GM12891 (cell line): ENCODE results near the gene PTGS1.

ENCODE experiments used
- DNase-seq: peaks from one replicate; pipeline ENCODE4 v3.0.0; 2011; ENCODE audit warnings: low spot score; ENCODE audit not compliant: insufficient read length
- FAIRE-seq: peaks from 2 replicates; lab custom pipeline; 2011; peaks lifted over from hg19 to GRCh38; lab: Jason Lieb, UNC
- PAX5 ChIP-seq: IDR thresholded peaks from 2 replicates; pipeline ENCODE4 v1.6.1; 2011; ENCODE audit warnings: low read length, moderate library complexity, mild to moderate bottlenecking; ENCODE audit not compliant: insufficient read depth, severe bottlenecking
- POLR2A ChIP-seq: IDR thresholded peaks from 2 replicates; pipeline ENCODE4 v1.6.1; 2011; ENCODE audit warnings: low read depth, low read length, control low read depth
- POLR2AphosphoS5 ChIP-seq: IDR thresholded peaks from 2 replicates; pipeline ENCODE4 v1.6.1; 2011; ENCODE audit warnings: low read depth, low read length, control low read depth
- POU2F2 ChIP-seq: IDR thresholded peaks from 2 replicates; pipeline ENCODE4 v1.6.1; 2011; ENCODE audit warnings: low read depth, mild to moderate bottlenecking, control low read depth, low read length, moderate library complexity
- SPI1 ChIP-seq: IDR thresholded peaks from 2 replicates; pipeline ENCODE4 v1.6.1; 2011; ENCODE audit warnings: low read depth, low read length, control low read depth
- TAF1 ChIP-seq: IDR thresholded peaks from 2 replicates; pipeline ENCODE4 v1.6.1; 2011; ENCODE audit warnings: low read depth, low read length, control low read depth

Gene PTGS1

DNA sequence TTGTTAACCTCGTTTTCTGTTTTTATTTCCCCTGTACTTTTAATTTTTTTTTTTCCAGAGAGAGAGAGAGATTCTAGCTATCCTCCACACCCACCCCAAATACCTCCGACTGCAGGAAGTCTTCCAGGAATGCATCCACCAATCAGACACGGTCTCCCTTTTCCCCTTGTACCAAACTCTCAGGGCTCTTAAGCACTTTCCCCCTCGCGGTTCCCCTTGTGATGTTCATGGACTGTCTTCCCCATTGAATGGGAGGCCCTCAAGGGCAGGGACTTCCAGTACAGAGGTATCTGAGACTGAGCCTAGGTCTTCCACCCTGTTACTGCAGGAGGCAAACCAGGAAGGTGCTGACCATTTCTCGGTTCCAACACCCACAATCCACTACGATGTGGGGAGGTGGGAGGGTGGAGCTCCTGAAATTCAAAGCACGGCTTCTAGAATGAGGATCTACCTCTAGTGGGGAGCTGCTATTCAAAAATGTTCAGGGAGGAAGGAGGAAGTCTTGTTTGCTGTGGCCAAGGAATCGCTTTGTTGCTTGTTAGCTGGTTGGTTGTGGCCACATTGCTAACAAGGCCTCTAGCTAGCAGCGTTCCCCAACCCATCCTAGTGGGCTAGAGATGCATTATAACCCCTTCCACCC, 37.5 kb upstream of the PTGS1 start:
- DNase-seq (no peak), FAIRE-seq (no peak)
- TF ChIP-seq TAF1 = no peak
- TF ChIP-seq POU2F2 = no peak
- no peak for TF ChIP-seq POLR2A
- TF ChIP-seq PAX5 = no peak
- TF ChIP-seq SPI1 = no peak
- TF ChIP-seq POLR2AphosphoS5 = no peak

DNA sequence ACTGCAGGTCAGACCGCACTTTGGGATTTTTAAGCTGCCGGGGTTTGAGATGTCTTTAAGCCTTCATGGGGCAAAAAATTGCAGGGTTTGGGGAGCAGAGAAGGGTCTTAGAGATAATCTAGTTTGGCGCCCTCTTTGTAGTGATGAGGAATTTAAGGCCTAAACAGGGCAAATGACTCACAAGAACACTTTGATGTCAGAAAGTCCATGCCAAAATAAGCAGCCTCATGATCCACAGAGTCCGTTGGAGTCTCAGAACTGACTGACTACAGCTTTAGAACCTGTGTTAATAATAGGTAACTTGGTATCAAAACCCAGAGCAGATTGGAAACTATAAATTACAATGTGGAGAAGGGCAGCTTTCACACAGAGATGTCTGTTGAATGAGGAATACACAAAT, 35.9 kb upstream of the PTGS1 start:
- no peak for TF ChIP-seq PAX5
- no peak for TF ChIP-seq SPI1
- TF ChIP-seq POLR2AphosphoS5 = no peak
- no peak for TF ChIP-seq POU2F2
- no peak for TF ChIP-seq POLR2A
- no peak for TF ChIP-seq TAF1
- DNase-seq (no peak), FAIRE-seq (no peak)

DNA sequence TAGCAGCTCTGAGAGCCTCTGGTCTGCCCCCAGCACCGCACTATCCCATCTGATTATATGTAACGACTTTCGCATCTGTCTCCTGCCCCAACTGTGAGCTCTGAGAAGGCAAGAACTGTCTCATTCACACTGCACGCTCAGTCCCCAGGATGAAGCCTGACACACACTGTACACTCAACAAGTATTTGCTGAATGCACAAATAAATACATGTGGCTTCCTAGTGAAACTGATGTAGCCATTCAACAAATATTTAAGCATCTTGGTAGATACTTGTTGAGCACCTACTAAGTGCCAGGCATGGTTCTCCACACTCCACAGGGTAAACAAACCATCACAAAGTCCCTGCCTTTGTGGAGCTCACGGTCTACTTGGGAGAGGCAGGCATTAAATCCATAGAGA, 34.6 kb upstream of the PTGS1 start:
- TF ChIP-seq POLR2AphosphoS5 (no peak), SPI1 (no peak), PAX5 (no peak), POLR2A (no peak), TAF1 (no peak), POU2F2 (no peak)
- DNase-seq (no peak), FAIRE-seq (no peak)

DNA sequence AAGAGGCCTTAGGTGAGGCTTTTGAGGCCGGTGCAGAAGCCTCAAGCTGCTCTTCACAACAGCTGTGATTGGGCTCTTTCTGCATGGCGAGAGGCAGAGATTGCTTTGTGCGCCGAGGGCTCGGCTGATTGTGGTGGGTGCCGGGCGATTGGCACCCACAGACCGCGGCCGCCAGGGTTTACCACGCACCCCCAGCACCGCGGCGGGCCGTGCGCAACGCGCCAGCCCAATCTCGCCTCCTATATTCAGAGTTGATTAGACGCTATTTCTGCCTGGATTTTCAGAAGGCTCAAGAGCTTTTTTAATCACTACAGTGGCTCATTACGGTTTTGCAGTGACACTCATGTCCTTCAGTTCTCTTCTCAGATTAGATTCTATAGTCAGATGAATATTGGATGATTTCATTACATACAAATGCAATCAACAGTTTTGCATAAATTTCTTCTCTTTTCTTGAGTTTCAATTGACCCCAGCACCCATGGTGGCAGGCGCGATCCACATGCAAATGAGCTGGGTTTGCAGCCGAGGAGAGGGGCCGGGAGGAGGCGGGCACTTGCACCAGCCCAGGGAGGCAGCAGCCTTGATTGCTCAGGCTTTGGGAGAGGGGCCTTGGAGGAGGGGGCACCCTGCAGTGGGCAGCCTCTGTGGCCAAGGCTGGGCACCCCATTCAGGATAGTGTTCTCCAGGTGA, 33.8 kb upstream of the PTGS1 start:
- FAIRE-seq (no peak), DNase-seq (no peak)
- no peak for TF ChIP-seq SPI1
- TF ChIP-seq POLR2A = no peak
- TF ChIP-seq TAF1 = no peak
- no peak for TF ChIP-seq POU2F2
- no peak for TF ChIP-seq PAX5
- no peak for TF ChIP-seq POLR2AphosphoS5

DNA sequence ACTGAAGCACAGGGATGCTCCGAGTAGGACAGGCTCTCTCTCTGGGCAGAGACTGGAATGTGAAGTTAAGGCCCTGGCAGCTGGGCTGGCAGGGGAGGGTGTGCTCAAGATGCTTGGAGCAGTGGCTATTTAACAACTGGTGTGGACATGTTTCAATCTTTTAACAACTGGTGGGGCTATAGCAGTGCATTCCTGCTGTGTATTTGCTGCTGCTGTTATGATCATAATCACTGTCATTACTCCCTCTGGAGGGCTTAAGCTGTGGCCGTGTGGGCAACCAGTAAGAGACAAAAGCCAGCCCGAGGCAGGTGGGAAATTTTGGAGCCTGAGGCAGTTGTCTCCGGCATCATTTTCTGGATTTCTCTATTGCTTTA, 33.3 kb upstream of the PTGS1 start:
- DNase-seq = no peak
- no peak for FAIRE-seq
- TF ChIP-seq POLR2AphosphoS5 (no peak), POLR2A (no peak), POU2F2 (no peak), PAX5 (no peak), TAF1 (no peak), SPI1 (no peak)

DNA sequence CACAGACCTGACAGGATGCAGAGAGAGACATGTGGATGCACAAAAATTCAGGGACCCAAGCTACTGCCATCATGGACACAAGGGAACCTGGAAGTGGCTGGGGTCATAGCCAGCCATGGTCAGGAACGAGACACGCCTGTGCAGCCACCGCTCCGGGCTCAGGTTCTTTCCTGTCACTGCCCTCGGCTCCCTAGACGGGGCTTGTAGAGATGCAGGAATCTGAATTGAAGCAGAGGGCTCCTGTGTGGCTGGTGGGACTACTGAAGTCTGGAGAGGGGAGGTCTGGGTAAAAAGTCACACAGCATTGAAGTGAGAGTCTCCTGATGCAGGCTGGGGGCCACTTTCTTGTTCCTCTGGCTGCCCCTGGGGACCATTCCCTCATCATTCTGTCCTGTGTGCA, 32.3 kb upstream of the PTGS1 start:
- no peak for TF ChIP-seq POU2F2
- TF ChIP-seq POLR2A = no peak
- no peak for TF ChIP-seq TAF1
- no peak for TF ChIP-seq SPI1
- DNase-seq = no peak
- no peak for FAIRE-seq

DNA sequence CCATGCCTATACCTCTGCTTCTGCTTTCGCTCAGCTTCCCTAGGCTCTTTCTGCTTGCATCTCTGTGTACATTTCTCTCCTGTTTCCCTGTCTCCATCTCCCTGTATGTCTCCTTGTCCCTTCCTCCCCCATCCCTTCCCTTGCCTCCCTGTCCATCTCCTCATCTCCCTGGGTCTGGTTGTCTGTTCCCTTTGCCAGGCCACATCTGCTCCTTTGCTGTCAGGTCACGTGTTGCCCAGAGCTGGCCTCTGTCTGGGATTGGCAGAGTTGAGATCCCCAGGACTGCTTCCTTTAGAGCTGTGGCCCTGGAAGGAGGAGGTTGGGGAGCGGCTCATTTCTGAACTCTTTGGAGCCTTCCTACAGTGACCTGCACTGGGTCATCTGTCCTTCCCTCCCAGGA, 31.8 kb upstream of the PTGS1 start:
- TF ChIP-seq SPI1 = no peak
- TF ChIP-seq PAX5 = no peak
- TF ChIP-seq POLR2A = no peak
- TF ChIP-seq POU2F2 = no peak
- no peak for TF ChIP-seq POLR2AphosphoS5
- no peak for DNase-seq
- no peak for FAIRE-seq

DNA sequence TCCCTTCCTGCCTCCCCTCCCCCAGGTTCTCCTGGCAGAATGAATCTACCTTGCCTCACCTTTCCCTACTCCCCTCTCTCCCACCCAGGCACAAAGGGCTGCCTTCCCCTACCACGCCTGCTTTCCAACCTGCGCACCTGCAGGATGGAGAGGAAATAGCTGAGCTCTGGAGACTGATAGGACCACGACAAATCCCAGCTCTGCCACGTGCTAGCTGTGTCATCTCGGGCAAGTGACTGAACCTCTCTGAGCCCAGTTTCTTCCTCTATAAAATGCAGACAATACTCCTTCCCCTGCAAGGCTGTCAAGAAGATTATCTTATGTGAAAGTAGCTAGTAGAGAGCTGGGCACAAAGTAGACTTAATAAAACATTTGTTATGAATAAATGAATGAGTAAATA, 31.2 kb upstream of the PTGS1 start:
- FAIRE-seq (no peak), DNase-seq (no peak)
- TF ChIP-seq SPI1 (no peak), POLR2A (no peak), PAX5 (no peak), POLR2AphosphoS5 (no peak), POU2F2 (no peak), TAF1 (no peak)

DNA sequence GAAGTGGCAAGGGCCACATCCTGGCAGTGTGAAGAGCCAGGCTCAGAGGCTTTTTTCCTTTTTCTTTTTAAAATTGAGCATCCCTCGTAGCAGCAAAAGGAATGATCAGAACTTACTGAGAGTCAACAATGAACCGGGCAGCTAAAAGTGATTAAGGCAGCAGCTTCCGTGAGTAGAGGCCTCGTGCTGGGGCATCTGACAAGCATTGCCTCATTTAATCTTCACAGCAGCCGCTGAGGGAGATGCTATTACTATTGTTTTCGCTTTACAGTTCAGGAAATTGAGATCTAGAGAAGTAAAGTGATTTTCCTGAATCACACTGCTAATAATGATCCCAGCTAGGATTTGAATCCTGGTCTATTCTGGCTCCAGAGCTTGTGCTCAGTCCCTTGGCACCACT, 30.7 kb upstream of the PTGS1 start:
- DNase-seq = no peak
- TF ChIP-seq TAF1 (no peak), SPI1 (no peak), POU2F2 (no peak), POLR2A (no peak), PAX5 (no peak), POLR2AphosphoS5 (no peak)
- FAIRE-seq = no peak
